ENCODE data around the gene GNPDA1. TPM values are rescaled to one million over a fixed set of nuclear protein-coding genes. Genes with fewer than 3 reads are reported as not detected.
A peak's percentile ranks its signal among the peaks of the same experiment; 100 is the strongest.

GNPDA1 gene
- total RNA-seq, 1 donor from 2014 or later: 55.0 TPM

DNA sequence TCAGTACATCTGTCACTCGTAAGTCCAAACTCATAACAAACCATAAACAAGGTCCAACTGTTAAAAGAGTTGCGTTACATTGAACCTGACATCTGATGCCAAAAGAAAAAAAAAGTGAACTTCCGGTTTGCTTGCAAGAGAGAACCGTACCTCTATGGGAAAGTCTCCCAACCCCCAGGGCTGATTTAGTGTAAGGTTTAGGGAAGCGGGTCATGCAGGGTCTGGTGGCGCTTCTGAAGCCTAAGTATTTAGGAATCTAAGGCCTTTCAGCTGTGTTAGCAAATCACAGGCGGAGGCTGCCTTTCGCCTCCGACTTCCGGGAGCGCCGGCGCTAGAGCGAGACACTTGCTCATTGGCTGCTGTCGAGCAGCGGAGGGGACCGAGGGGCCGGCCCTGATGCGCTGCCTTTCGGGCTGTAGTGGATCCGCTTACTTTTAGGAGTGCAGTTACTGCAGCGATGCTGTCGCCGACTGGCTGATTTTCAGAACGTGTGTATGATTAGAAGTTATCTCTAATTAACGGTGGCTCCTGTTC lies 12.0 kb upstream of the GNPDA1 start:
- peak overlapping the region; percentile 92 for H3K27ac Mint-ChIP-seq
- H3K4me3 Mint-ChIP-seq: peak overlapping the region; percentile 77
- H3K27me3 Mint-ChIP-seq (ENCODE audit: low read depth): peaks cover 4% of the 10 kb centered on the region
- peaks cover 4% of the 10 kb centered on the region for H3K36me3 Mint-ChIP-seq
- TF ChIP-seq, protein P1, sequence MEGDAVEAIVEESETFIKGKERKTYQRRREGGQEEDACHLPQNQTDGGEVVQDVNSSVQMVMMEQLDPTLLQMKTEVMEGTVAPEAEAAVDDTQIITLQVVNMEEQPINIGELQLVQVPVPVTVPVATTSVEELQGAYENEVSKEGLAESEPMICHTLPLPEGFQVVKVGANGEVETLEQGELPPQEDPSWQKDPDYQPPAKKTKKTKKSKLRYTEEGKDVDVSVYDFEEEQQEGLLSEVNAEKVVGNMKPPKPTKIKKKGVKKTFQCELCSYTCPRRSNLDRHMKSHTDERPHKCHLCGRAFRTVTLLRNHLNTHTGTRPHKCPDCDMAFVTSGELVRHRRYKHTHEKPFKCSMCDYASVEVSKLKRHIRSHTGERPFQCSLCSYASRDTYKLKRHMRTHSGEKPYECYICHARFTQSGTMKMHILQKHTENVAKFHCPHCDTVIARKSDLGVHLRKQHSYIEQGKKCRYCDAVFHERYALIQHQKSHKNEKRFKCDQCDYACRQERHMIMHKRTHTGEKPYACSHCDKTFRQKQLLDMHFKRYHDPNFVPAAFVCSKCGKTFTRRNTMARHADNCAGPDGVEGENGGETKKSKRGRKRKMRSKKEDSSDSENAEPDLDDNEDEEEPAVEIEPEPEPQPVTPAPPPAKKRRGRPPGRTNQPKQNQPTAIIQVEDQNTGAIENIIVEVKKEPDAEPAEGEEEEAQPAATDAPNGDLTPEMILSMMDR (IDR thresholded peaks at IDR 0.05; ENCODE audit: unreplicated experiment): no peak
- peaks cover 6% of the 10 kb centered on the region for H3K9me3 Mint-ChIP-seq
- peak; percentile 64 to 84 for DNase-seq (ENCODE audit: low spot score in 2 of 2, unreplicated experiment in 2 of 2)
- H3K4me1 Mint-ChIP-seq: peaks cover 11% of the 10 kb centered on the region

DNA sequence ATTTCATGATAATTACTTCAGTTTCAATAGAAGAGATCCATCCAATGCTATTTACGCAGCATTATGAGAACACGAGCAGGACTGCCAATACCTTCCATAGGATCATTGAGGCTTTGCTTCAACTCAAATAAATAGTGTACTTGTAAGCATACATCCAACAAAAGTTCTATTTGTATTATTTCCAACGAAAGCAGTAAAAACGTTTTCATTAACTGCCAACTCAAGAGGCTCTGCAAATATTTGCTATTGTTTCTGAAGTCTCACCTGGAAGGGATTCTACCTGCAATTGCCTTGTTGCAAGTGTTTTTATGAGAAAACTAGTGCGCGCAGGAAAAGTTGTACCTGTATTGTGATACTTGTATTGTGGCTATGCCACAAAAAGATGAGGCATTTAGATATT lies 11.0 kb upstream of the GNPDA1 start:
- DNase-seq (ENCODE audit: low spot score in 2 of 2, unreplicated experiment in 2 of 2): no peak
- H3K27me3 Mint-ChIP-seq (ENCODE audit: low read depth): peaks cover 4% of the 10 kb centered on the region
- peaks cover 11% of the 10 kb centered on the region for H3K4me1 Mint-ChIP-seq
- H3K36me3 Mint-ChIP-seq: peaks cover 4% of the 10 kb centered on the region
- no peak overlapping the region for H3K4me3 Mint-ChIP-seq
- TF ChIP-seq, protein P1 (IDR thresholded peaks at IDR 0.05; ENCODE audit: unreplicated experiment): no peak
- H3K9me3 Mint-ChIP-seq: peaks cover 6% of the 10 kb centered on the region
- no peak overlapping the region for H3K27ac Mint-ChIP-seq

DNA sequence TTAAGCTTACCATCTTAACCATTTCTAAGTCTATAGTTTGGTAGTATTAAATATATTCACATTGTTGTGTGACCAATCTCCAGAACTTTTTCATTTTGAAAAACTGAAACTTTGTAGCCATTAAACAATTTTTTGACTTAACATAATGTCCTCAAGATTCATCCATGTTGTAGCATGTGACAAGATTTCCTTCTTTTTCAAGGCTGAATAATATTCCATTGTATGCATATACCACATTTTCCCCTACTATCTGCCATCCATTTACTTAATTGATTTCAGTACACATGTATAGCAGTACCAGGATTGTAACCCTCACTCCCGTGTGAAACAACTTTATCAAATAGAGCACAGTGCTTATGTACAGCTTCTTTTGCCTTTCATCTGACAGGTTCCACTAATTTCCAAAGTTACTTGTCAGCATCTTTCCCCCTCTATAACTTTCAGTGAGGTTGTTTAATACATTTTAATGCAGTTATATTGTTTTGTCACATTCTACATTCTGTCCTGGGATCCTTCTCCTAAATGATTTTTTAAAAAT lies 7.4 kb upstream of the GNPDA1 start:
- TF ChIP-seq, protein P1 (IDR thresholded peaks at IDR 0.05; ENCODE audit: unreplicated experiment): no peak
- peaks cover 6% of the 10 kb centered on the region for H3K9me3 Mint-ChIP-seq
- peaks cover 4% of the 10 kb centered on the region for H3K36me3 Mint-ChIP-seq
- peaks cover 5% of the 10 kb centered on the region for H3K27me3 Mint-ChIP-seq (ENCODE audit: low read depth)
- no peak overlapping the region for H3K4me3 Mint-ChIP-seq
- H3K27ac Mint-ChIP-seq: no peak overlapping the region
- DNase-seq (ENCODE audit: low spot score in 2 of 2, unreplicated experiment in 2 of 2): no peak
- peaks cover 9% of the 10 kb centered on the region for H3K4me1 Mint-ChIP-seq

DNA sequence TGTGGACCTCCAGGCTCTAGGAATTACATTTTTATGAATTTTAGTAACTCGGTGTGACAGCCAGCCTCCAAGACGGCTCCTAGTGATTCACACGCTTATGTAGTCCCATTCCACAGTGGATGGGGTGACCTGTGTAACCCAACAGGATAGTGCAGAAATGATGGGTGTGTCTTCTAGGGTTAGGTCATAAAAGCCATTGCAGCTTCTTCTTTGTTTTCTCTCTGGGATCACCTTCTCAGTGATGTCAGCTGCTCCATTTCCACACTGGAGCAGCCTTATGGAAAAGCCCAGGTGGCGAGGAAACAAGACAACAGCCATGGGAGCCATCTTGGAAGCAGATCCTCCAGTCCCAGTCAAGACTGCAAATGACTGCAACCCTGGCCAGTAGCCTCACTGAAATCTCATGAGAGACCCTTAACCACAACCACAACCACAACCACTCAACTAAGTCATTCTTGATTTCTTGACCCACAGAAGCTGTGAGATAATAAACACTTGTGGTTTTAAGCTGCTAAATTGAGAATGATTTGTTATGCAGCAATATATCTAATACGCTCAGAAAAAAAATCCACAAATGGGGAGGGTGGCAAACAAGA lies 5.1 kb upstream of the GNPDA1 start:
- H3K9me3 Mint-ChIP-seq: peaks cover 6% of the 10 kb centered on the region
- H3K4me3 Mint-ChIP-seq: no peak overlapping the region
- H3K36me3 Mint-ChIP-seq: peaks cover 4% of the 10 kb centered on the region
- DNase-seq (ENCODE audit: low spot score in 2 of 2, unreplicated experiment in 2 of 2): no peak
- peaks cover 5% of the 10 kb centered on the region for H3K27me3 Mint-ChIP-seq (ENCODE audit: low read depth)
- TF ChIP-seq, protein P1 (IDR thresholded peaks at IDR 0.05; ENCODE audit: unreplicated experiment): no peak
- peaks cover 8% of the 10 kb centered on the region for H3K4me1 Mint-ChIP-seq
- H3K27ac Mint-ChIP-seq: no peak overlapping the region

- H3K9me3 Mint-ChIP-seq: peaks cover 6% of the 10 kb centered on the region
- H3K36me3 Mint-ChIP-seq: peaks cover 4% of the 10 kb centered on the region
- peaks cover 1% of the 10 kb centered on the region for H3K27me3 Mint-ChIP-seq (ENCODE audit: low read depth)
- H3K27ac Mint-ChIP-seq: no peak overlapping the region
- no peak overlapping the region for H3K4me3 Mint-ChIP-seq
- H3K4me1 Mint-ChIP-seq: peaks cover 13% of the 10 kb centered on the region
- DNase-seq (ENCODE audit: low spot score in 2 of 2, unreplicated experiment in 2 of 2): no peak
- TF ChIP-seq, protein P1 (IDR thresholded peaks at IDR 0.05; ENCODE audit: unreplicated experiment): no peak
These were observed 3.7 kb upstream of the GNPDA1 start for GRCh38 chr5:142016556-142016955.
